ENCODE measurements around the gene ANXA1.

ANXA1 gene

GRCh38 chr9:73215249-73215648, 63.6 kb downstream of the ANXA1 start:
- DNase-seq: no peak

GRCh38 chr9:73216100-73216499, 64.4 kb downstream of the ANXA1 start:
- DNase-seq: no peak
